HepG2 (cell line): ENCODE results near the gene NT5C1A. TPM values are rescaled to one million over a fixed set of nuclear protein-coding genes. Genes with fewer than 3 reads are reported as not detected.

Experiments used
- ATAC-seq: fragments of 200-7000 bp; cut with Tn5 transposase; 3 replicates; pipeline ENCODE4 v1.9.1; 2020; ENCODE audit warnings: mild to moderate bottlenecking, moderate library complexity
- BruUV-seq: library from RNA; stranded (reverse); fragments of 400-500 nt; replicated peaks from 2 replicates; lab custom pipeline; 2021; lab: Mats Ljungman, UMichigan
- CTCF ChIA-PET: fragments of 300-600 bp; formaldehyde crosslinking; extraction: SDS; loops from one replicate; lab custom pipeline; 2021; ENCODE audit warnings: low total read pairs, inconsistent platforms, low intra/inter-chr PET ratio; lab: Yijun Ruan, JAX
- POLR2A ChIA-PET: fragments of 350-600 bp; sonication (Branson Sonifier 250); formaldehyde crosslinking; loops from one replicate; lab custom pipeline; 2020; ENCODE audit warnings: antibody characterized with exemption, inconsistent platforms; lab: Yijun Ruan, JAX
- DNase-seq: peaks from one replicate; pipeline ENCODE4 v3.0.0-alpha.2; 2015; ENCODE audit warnings: low spot score
- FAIRE-seq: peaks from 3 replicates; lab custom pipeline; 2011; peaks lifted over from hg19 to GRCh38; lab: Jason Lieb, UNC
- H2AFZ ChIP-seq: one replicate; pipeline ENCODE4 v1.6.1; 2011; ENCODE audit warnings: low read length, inconsistent platforms
- H3K27ac ChIP-seq: fragments of 300-600 bp; 3 replicates; pipeline ENCODE4 v1.8.0; 2011; ENCODE audit warnings: mixed run types, mild to moderate bottlenecking, mixed read lengths, low read length, inconsistent platforms; ENCODE audit not compliant: insufficient read depth; ENCODE audit errors: extremely low read length
- H3K27me3 ChIP-seq, 2 experiments: fragments of 200-600 bp in 1 of 2; 2 replicates in 1 of 2; 3 replicates in 1 of 2; pipeline versions ENCODE4 v1.6.0 to v1.8.0; 2011; ENCODE audit warnings: low read length in 2 of 2, mild to moderate bottlenecking in 2 of 2, moderate library complexity in 2 of 2, inconsistent platforms in 1 of 2; ENCODE audit not compliant: insufficient read depth in 2 of 2, control insufficient read depth in 1 of 2
- H3K36me3 ChIP-seq, 2 experiments: fragments of 200-600 bp in 1 of 2; replicated peaks in 1 of 2; 2 replicates in 1 of 2; 3 replicates in 1 of 2; pipeline versions ENCODE4 v1.5.1 to v1.8.0; 2011; ENCODE audit warnings: low read length in 2 of 2, inconsistent platforms in 1 of 2; ENCODE audit not compliant: insufficient read depth in 2 of 2, control insufficient read depth in 1 of 2
- H3K4me1 ChIP-seq: 2 replicates; pipeline ENCODE4 v1.5.1; 2012; ENCODE audit warnings: low read length, inconsistent platforms; ENCODE audit not compliant: insufficient read depth
- H3K4me2 ChIP-seq: 2 replicates; pipeline ENCODE4 v1.6.0; 2011; ENCODE audit warnings: low read depth, low read length, inconsistent platforms
- H3K4me3 ChIP-seq, 3 experiments: fragments of 200-600 bp in 1 of 3; sonication (generic), shearing (Covaris generic) in 1 of 3; replicated peaks in 1 of 3; 2 replicates each; pipeline ENCODE4 v1.5.1; 2011 to 2016; ENCODE audit warnings: low read length in 3 of 3, inconsistent platforms in 2 of 3, low read depth in 2 of 3, mild to moderate bottlenecking in 2 of 3, control low read depth in 1 of 3, mixed read lengths in 1 of 3; ENCODE audit not compliant: insufficient read depth in 1 of 3
- H3K79me2 ChIP-seq: one replicate; pipeline ENCODE4 v1.6.1; 2011; ENCODE audit warnings: low read length, inconsistent platforms; ENCODE audit not compliant: insufficient read depth
- H3K9ac ChIP-seq: 2 replicates; pipeline ENCODE4 v1.6.0; 2011; ENCODE audit warnings: mild to moderate bottlenecking, low read depth, low read length, inconsistent platforms; ENCODE audit not compliant: insufficient read depth
- H3K9me3 ChIP-seq: 2 replicates; pipeline ENCODE4 v1.5.1; 2012; ENCODE audit warnings: mild to moderate bottlenecking, low read length
- H4K20me1 ChIP-seq: 2 replicates; pipeline ENCODE4 v1.6.0; 2011; ENCODE audit warnings: inconsistent platforms, mild to moderate bottlenecking, low read length, moderate library complexity; ENCODE audit not compliant: insufficient read depth
- ARNTL ChIP-seq: sonication (generic); formaldehyde crosslinking; IDR thresholded peaks from 2 replicates; pipeline ENCODE4 v1.4.0; 2020; ENCODE audit warnings: mild to moderate bottlenecking, missing genetic modification reagents
- CTCF ChIP-seq: sonication (generic); formaldehyde crosslinking; IDR thresholded peaks from 2 replicates; pipeline ENCODE4 v1.5.0; 2020; ENCODE audit warnings: mild to moderate bottlenecking, missing genetic modification reagents, moderate library complexity
- DMAP1 ChIP-seq: IDR thresholded peaks from 2 replicates; pipeline ENCODE4 v1.6.1; 2016
- ELF3 ChIP-seq: IDR thresholded peaks from 2 replicates; pipeline ENCODE4 v1.6.1; 2016; ENCODE audit warnings: missing genetic modification reagents, missing compliant biosample characterization
- GMEB1 ChIP-seq: sonication (generic); formaldehyde crosslinking; IDR thresholded peaks from 2 replicates; pipeline ENCODE4 v1.5.1; 2020; ENCODE audit warnings: missing genetic modification reagents, mild to moderate bottlenecking, borderline replicate concordance
- SNAI1 ChIP-seq: sonication (generic); formaldehyde crosslinking; IDR thresholded peaks from 2 replicates; pipeline ENCODE4 v1.5.0; 2020; ENCODE audit warnings: mild to moderate bottlenecking, missing genetic modification reagents, borderline replicate concordance
- SRSF1 ChIP-seq: fragments of 200-400 bp; formaldehyde crosslinking; optimal IDR thresholded peaks from 2 replicates; pipeline ENCODE3; 2017; ENCODE audit warnings: mild to moderate bottlenecking, low read depth, low read length, moderate library complexity
- ZBTB49 ChIP-seq: sonication (generic); formaldehyde crosslinking; IDR thresholded peaks from 2 replicates; pipeline ENCODE4 v1.4.0; 2020; ENCODE audit warnings: missing genetic modification reagents, borderline replicate concordance
- ZNF556 ChIP-seq: sonication (generic); formaldehyde crosslinking; IDR thresholded peaks from 2 replicates; pipeline ENCODE4 v1.4.0; 2020; ENCODE audit warnings: mild to moderate bottlenecking, missing genetic modification reagents, borderline replicate concordance
- ZNF646 ChIP-seq: sonication (generic); formaldehyde crosslinking; IDR thresholded peaks from 2 replicates; pipeline ENCODE4 v1.9.0; 2021; ENCODE audit warnings: mild to moderate bottlenecking, missing genetic modification reagents
- WGBS: methylation state at CpG from one replicate; pipeline ENCODE4 v1.1.6; 2017; ENCODE audit warnings: low lambda C conversion rate; 5-methylcytosine and 5-hydroxymethylcytosine counted together
- in situ Hi-C: cut with HindIII; loops from 2 replicates; pipeline ENCODE4 v1.10.0; 2017; ENCODE audit warnings: low pct_unique_long_range_greater_than_20kb; ENCODE audit not compliant: extremely low pct_ligation_motif_present
- intact Hi-C: fragments of 100-400 bp; cut with micrococcal nuclease; formaldehyde crosslinking; loops from one replicate; pipeline ENCODE4 v1.10.0; 2022; ENCODE audit not compliant: unreplicated experiment
- polyA plus RNA-seq, 8 experiments: library from polyadenylated mRNA; depleted of rRNA in 3 of 8; stranded (reverse) in 7 of 8; unstranded in 1 of 8; fragments of >200 nt; fragmentation: Illumina TruSeq in 4 of 8; extraction: Trizol in 4 of 8; gene quantifications; 2 replicates each; pipeline versions ENCODE4 v1.2.1 to v1.2.3, GENCODE V29; 2011 to 2016; ENCODE audit warnings: low read depth in 4 of 8, missing spikeins in 1 of 8, mixed read lengths in 1 of 8; ENCODE audit not compliant: insufficient read depth in 1 of 8
- total RNA-seq, 5 experiments: library from RNA; depleted of rRNA; stranded (reverse); fragments of >200 nt; fragmentation: Illumina TruSeq; extraction: Trizol; gene quantifications; 2 replicates each; pipeline ENCODE4 v1.2.3, GENCODE V29; 2016; ENCODE audit warnings: low read depth in 1 of 5
- TF ChIP-seq, protein P1 (sequence below): IDR thresholded peaks from 2 replicates; pipeline ENCODE4 v1.6.1; 2018; ENCODE audit warnings: missing genetic modification reagents, mild to moderate bottlenecking, missing compliant biosample characterization

The NT5C1A gene
- total and polyA plus RNA-seq, 2 of the 13 experiments (the other 11 are each of a cell fraction or from before 2014, with no cell fraction given), result not detected

DNA sequence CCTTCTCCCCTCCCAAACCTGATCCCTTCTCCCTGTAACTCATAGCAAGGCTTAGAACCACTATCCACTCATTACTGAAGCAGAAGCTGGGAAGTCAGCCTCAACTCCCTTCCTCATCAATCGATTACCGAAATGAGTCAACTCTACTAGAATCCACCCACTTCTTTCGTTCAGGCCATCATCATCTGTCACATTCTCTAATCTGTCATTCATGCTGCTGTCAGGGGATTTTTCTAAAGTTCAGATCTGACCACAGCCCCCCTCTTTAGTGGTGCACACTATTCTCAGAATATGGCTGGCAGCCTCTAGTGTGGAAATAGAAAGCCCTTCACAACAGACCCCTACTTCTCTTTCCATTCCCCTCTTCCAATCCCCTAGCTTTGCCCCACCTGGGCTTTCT is 5.1 kb downstream of the NT5C1A start:
- WGBS, result 0% methylated on average over 3 of the region's 3 CpGs
- no peak overlapping the region for H3K27ac ChIP-seq
- H4K20me1 ChIP-seq, result no peaks in the 10 kb centered on the region
- H3K9me3 ChIP-seq, result no peaks in the 10 kb centered on the region
- in situ Hi-C loops (no loop called here), intact Hi-C loops (no loop called here)
- H3K4me1 ChIP-seq, result no peaks in the 10 kb centered on the region; the same call in 1 of the 2 replicates
- H2AFZ ChIP-seq, result no peak overlapping the region
- CTCF ChIA-PET, result no interaction called here
- no TSS peak for BruUV-seq
- POLR2A ChIA-PET, result no interaction called here
- H3K27me3 ChIP-seq, result peaks cover 5 to 65% of the 10 kb centered on the region in 2 experiments; a peak in 4 of 5 replicates
- H3K9ac ChIP-seq, result no peak overlapping the region
- no peak overlapping the region for H3K4me2 ChIP-seq
- FAIRE-seq (no peak), DNase-seq (no peak), ATAC-seq (no peak)
- no peaks in the 10 kb centered on the region for H3K36me3 ChIP-seq
- no peaks in the 10 kb centered on the region for H3K79me2 ChIP-seq
- no peak overlapping the region for H3K4me3 ChIP-seq
- TF ChIP-seq GMEB1 (CRISPR knock-in tag) (no peak), ZBTB49 (no peak), ARNTL (CRISPR knock-in tag) (no peak), ZNF646 (no peak), DMAP1 (CRISPR knock-in tag) (no peak), CTCF (CRISPR knock-in tag) (no peak), ELF3 (CRISPR knock-in tag) (no peak), ZNF556 (CRISPR knock-in tag) (no peak), SRSF1 (no peak), SNAI1 (CRISPR knock-in tag) (no peak)
- TF ChIP-seq, protein P1, sequence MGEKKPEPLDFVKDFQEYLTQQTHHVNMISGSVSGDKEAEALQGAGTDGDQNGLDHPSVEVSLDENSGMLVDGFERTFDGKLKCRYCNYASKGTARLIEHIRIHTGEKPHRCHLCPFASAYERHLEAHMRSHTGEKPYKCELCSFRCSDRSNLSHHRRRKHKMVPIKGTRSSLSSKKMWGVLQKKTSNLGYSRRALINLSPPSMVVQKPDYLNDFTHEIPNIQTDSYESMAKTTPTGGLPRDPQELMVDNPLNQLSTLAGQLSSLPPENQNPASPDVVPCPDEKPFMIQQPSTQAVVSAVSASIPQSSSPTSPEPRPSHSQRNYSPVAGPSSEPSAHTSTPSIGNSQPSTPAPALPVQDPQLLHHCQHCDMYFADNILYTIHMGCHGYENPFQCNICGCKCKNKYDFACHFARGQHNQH (CRISPR knock-in tag), result no peak
